HG03025 (cell line): ENCODE measurements around the gene HIGD2A.

Source experiments
- ATAC-seq: cut with Tn5 transposase; IDR thresholded peaks from one replicate; pipeline ENCODE4 v1.9.1; 2021; ENCODE audit warnings: mild to moderate bottlenecking, moderate library complexity; ENCODE audit not compliant: unreplicated experiment, low FRiP score

HIGD2A gene

DNA sequence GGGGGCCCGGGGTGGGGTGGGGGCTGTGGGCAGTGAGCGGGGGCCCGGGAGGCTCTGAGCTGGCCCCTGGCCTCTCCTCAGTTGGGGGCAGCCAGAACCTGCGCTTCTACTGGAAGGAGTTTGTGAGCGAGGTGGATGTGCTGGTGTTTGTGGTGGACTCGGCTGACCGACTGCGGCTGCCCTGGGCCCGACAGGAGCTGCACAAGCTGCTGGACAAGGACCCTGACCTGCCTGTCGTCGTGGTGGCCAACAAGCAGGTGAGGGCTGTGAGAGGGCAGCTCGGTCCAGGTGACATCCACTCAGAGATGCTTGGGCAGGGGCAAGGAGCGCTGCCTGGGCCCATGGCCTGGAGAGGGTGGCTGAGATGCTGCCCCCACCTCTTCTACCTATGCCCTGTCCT, 19.8 kb upstream of the HIGD2A start:
- no peak for ATAC-seq

GRCh38 chr5:176369934-176370711, 18.4 kb upstream of the HIGD2A start:
- no peak for ATAC-seq

GRCh38 chr5:176371621-176372539, 16.7 kb upstream of the HIGD2A start:
- no peak for ATAC-seq

GRCh38 chr5:176373100-176373818, 15.3 kb upstream of the HIGD2A start:
- no peak for ATAC-seq

DNA sequence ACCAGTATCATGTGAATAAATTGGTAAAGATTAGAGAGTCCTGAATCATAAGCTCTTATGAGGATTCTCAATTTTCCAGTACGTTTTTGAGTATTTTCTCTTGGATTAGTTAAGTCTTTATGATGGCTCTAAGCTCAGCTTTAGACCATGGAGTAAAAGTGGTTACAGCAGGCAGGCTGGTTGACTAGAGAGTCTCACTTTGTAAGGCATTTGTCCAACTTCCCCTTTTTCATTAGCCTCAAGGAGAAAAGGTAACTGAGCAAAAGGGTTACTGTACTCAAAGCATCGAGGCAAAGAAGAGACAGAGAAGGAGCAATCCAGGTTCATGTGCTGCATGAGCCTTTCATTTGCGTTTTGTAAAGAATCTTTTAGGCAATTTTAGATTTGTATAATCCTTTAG, 8.7 kb upstream of the HIGD2A start:
- ATAC-seq = peak; percentile 52

DNA sequence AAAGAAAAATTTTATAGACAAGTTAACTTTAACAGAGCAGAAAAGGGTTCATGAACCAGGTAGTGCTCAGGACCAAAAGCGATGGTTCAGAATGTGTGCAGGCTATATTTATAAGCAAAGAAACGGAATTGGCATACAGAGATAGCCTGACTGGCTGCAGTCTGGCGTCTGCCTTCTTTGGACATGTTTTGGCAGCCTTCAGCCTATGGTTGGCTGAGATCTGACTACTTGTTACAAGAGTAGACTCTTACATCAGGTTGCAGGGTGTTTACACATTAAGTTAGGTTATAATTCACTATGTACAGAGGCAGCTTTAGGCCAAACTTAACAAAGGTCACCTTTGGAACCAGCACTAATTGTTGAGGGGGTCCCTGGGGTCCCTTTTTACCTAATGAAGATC, 7.1 kb upstream of the HIGD2A start:
- no peak for ATAC-seq

DNA sequence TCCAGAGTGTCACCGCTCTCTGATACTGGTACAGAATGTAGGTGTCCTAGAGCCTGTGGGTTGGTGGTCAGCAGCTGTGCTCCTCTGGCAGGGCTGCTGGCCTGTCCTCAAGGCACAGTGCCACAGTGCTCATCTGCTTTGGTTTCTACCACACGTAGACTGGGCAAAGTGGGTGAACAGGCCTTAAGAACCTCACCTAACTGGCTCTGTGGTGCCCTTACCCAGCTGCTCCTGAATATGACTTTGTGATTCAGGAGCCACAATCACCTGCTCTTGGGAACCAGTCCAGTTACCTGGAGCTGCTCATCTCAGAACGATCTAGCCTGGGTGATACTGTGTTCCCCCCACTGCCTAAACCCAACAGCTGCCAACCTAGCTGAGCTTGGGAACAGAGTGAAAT, 6.6 kb upstream of the HIGD2A start:
- no peak for ATAC-seq

GRCh38 chr5:176382721-176383120, 5.8 kb upstream of the HIGD2A start:
- no peak for ATAC-seq

DNA sequence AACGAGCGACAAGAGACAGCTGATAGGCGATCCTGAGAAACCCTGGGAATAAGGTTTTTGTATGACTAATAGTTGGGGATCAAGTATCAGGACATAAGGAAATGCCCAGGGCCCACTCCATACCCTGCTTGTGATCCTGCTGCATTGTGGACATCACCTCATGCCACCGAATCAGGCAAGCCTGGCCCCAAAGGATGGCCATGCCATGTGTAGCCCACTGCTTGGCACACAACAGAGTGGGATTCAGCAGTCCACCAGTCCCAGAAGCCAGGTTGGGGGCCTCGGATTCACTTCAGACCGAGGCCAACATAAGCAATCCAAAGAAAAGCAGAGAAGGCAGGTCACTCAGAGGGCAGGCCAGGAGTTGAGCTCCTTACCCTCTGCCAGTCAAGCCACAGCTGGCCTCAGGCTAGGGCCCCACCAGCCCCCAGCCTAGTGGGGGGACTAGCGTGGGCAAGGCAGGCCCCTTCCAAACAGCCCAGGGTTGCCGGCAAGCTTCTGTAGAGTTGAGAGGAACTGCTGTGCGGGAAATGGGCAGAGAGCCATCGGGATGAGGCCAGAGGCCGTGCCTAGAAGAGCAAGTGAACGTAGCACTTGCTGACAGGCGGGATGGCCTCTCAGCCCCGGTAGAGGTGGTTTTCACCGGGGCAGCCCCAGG, 5.2 kb upstream of the HIGD2A start:
- no peak for ATAC-seq

DNA sequence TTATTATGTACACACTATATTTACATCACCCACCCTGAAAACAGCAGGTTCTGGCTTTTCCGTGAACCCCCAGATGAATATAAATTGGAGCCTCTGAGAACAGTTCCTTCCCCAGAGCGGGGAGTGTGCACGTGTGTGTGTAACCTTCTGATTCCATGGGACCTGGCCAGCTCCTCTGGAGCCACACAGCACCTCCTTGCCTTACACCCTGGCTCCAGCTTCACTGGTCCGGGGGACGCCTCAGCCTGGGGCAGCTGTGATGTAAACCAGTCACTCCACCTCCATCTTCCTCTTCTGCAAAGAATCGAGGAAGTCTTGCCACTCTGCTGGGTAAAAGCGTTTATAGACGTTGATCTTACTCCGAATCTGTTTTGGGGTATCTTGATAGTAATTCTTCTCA, 4.6 kb upstream of the HIGD2A start:
- ATAC-seq = no peak

DNA sequence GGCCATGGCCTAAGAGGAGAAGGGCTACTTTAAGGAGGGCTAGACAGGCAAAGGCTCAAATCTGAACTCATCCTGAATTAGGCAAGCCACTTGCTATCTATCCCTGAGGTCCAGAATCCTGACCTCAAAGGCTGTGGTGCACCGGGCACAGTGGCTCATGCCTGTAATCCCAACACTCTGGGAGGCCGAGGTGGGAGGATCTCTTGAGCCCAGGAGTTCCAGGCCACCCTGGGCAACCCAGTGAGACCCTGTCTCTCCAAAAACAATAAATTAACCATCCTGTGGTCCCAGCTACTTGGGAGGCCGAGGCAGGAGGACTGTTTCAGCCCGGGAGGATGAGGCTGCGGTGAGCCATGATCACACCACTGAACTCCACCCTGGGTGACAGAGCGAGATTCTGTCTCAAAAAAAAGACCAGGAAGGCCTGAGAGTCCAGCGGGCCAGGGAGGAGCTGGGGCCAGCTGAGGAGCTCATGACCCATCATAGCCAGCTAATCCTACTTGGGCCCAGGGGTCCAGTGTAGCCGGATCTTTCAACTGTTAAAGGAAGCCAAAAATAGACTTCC, 4.1 kb upstream of the HIGD2A start:
- ATAC-seq = no peak

GRCh38 chr5:176384991-176385390, 3.6 kb upstream of the HIGD2A start:
- ATAC-seq = no peak

GRCh38 chr5:176386491-176386890, 2.1 kb upstream of the HIGD2A start:
- ATAC-seq = no peak

DNA sequence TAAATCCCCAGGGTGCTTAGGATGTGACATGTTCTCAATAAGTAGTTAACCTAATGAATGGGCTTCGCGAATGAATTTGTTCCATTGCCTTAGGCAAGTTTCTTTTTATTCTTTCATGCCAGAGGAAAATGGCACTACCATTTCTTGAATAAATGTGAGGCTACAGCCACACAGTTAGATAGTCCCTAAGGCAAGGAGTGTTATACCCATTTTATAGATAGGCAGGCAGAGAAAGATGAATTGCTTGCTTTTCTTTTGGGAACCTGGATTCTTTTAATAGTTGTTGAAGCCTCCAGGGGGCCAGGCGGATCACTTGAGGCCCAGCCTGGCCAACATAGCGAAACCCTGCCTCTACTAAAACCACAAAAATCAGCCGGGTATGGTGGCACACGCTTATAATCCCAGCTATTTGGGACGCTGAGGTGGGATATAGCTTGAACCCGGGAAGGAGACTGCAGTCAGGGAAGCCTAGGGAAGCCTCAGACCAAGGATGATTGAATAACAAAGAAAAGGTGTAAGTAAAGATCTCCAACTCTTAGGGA, 1.1 kb upstream of the HIGD2A start:
- no peak for ATAC-seq

GRCh38 chr5:176388003-176388443, 528 bp upstream of the HIGD2A start:
- no peak for ATAC-seq

DNA sequence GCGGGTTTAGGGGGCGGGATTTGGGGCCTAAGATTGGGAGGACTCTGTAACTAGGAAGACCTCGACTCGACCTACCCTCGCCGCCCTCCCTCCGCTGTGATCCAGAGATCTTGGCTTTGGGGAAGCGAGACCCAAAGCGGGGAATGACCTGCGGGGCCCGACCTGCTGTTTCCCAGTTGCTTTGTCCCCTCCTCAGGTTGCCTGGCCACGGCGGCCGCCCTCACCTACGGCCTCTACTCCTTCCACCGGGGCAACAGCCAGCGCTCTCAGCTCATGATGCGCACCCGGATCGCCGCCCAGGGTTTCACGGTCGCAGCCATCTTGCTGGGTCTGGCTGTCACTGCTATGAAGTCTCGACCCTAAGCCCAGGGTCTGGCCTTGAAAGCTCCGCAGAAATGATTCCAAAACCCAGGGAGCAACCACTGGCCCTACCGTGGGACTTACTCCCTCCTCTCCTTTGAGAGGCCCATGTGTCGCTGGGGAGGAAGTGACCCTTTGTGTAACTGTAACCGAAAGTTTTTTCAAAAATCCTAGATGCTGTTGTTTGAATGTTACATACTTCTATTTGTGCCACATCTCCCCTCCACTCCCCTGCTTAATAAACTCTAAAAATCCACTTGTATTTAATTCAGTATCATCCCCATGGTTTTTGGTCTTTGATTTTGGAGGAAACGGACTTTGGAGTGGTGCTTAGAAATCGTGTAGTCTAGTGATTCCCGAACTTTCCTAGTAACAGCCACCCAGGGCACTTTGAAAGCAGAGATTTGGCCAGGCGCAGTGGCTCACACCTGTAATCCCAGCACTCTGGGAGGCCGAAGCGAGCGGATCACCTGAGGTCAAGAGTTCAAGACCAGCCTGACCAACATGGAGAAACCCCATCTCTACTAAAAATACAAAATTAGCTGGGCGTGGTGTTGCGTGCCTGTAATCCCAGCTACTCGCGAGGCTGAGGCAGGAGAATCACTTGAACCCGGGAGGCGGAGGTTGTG, 878 bp downstream of the HIGD2A start:
- peak; percentile 27 for ATAC-seq

- no peak for ATAC-seq
Observed at GRCh38 chr5:176391479-176391878, 2.9 kb downstream of the HIGD2A start.

DNA sequence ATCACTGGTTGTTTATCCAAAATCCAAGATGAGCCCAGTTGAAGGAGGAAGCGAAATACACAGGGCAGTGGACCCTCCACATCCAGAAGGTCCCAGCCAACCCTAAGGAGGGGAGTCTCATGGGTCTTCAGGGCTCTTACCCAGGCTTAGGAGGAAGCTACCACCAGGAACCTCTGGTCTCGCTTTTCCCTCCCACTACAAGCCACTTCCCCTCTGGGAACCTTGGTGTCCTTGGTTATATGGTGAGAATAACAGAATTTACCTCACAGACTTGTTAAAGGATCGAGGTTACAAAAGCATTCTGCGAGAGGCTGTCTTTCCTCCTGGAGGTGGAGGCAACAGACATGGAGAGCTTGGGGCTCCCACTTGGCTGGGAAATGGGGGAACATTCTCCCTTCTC, 3.4 kb downstream of the HIGD2A start:
- ATAC-seq = no peak

GRCh38 chr5:176392526-176392925, 4.0 kb downstream of the HIGD2A start:
- no peak for ATAC-seq
